Body of pancreas (tissue), 4 donors: ENCODE results near the gene SSU72. TPM values are rescaled to one million over a fixed set of nuclear protein-coding genes. Genes with fewer than 3 reads are reported as not detected.
"Not testable (repeated sequence)": the region's sequence is repeated elsewhere in the genome, so short reads cannot be mapped to it uniquely, and the experiment has no call there.

Experiments used
- ATAC-seq: fragments of 150-250 bp; one replicate; pipeline ENCODE4 v1.9.1; 2016
- DNase-seq, 4 donors: peaks; one replicate each; pipeline ENCODE4 v3.0.0-alpha.2; 2019
- H3K27ac ChIP-seq, 4 donors: fragments of 200-600 bp; sonication (generic); 1 replicate in 3 of 4; 2 replicates in 1 of 4; pipeline versions ENCODE4 v1.5.1 to v1.6.1; 2016 to 2019; ENCODE audit warnings: mild to moderate bottlenecking in 1 of 4, mixed read lengths in 1 of 4, moderate library complexity in 1 of 4
- H3K27me3 ChIP-seq, 2 donors: fragments of 200-600 bp; sonication (generic); one replicate each; pipeline ENCODE4 v1.6.0; 2016; ENCODE audit warnings: mild to moderate bottlenecking in 1 of 2
- H3K36me3 ChIP-seq, 2 donors: fragments of 200-600 bp; sonication (generic); replicated peaks in 1 of 2; 2 replicates each; pipeline ENCODE4 v1.5.1; 2016; ENCODE audit warnings: low read depth in 2 of 2; ENCODE audit not compliant: insufficient read depth in 1 of 2
- H3K4me1 ChIP-seq: fragments of 200-600 bp; sonication (generic); one replicate; pipeline ENCODE4 v1.6.0; 2016
- H3K4me3 ChIP-seq, 2 donors: fragments of 200-600 bp; sonication (generic); 1 replicate in 1 of 2; 2 replicates in 1 of 2; pipeline ENCODE4 v1.5.1; 2016 to 2019
- H3K9me3 ChIP-seq, 3 donors: fragments of 200-600 bp; sonication (generic); 1 replicate in 2 of 3; 2 replicates in 1 of 3; pipeline ENCODE4 v1.5.1; 2016
- CTCF ChIP-seq, 7 experiments: fragments of 450-650 bp in 4 of 7; fragments of 200-600 bp in 3 of 7; sonication (generic) in 3 of 7; IDR thresholded peaks; one replicate each; pipeline ENCODE4 v1.5.1; 2016 to 2019; ENCODE audit warnings: antibody characterized with exemption in 7 of 7
- POLR2A ChIP-seq, 3 donors: fragments of 450-650 bp; IDR thresholded peaks; one replicate each; pipeline ENCODE4 v1.6.1; 2016; ENCODE audit warnings: antibody characterized with exemption in 3 of 3, mild to moderate bottlenecking in 2 of 3
- WGBS, 2 donors: methylation state at CpG; one replicate each; pipeline ENCODE4 v1.1.5; 2017; 5-methylcytosine and 5-hydroxymethylcytosine counted together
- intact Hi-C: fragments of 100-400 bp; cut with DNase I; formaldehyde crosslinking; loops from one replicate; pipeline ENCODE4 v1.15.1; 2023
- total RNA-seq, 2 donors: library from RNA; depleted of rRNA; stranded (reverse); fragments of >200 nt; gene quantifications; one replicate each; pipeline ENCODE4 v1.1.0, GENCODE V29; 2016

Gene SSU72
- total RNA-seq, 2 donors from 2014 or later, result 82.1 to 113 TPM

GRCh38 chr1:1507305-1507704, 67.4 kb downstream of the SSU72 start:
- H3K9me3 ChIP-seq, result no peaks in the 10 kb centered on the region
- 90 to 92% methylated on average over 4 of the region's 4 CpGs for WGBS, 2 donors
- DNase-seq, result no peak
- ATAC-seq, result no peak
- H3K27ac ChIP-seq, result no peak overlapping the region
- intact Hi-C loops, result no loop called here
- no peaks in the 10 kb centered on the region for H3K27me3 ChIP-seq
- H3K4me1 ChIP-seq, result peaks cover 24% of the 10 kb centered on the region
- TF ChIP-seq CTCF (IDR thresholded peaks at IDR 0.05), result no peak
- no peak for TF ChIP-seq POLR2A (IDR thresholded peaks at IDR 0.05)
- H3K36me3 ChIP-seq, result no peaks in the 10 kb centered on the region
- no peak overlapping the region for H3K4me3 ChIP-seq

DNA sequence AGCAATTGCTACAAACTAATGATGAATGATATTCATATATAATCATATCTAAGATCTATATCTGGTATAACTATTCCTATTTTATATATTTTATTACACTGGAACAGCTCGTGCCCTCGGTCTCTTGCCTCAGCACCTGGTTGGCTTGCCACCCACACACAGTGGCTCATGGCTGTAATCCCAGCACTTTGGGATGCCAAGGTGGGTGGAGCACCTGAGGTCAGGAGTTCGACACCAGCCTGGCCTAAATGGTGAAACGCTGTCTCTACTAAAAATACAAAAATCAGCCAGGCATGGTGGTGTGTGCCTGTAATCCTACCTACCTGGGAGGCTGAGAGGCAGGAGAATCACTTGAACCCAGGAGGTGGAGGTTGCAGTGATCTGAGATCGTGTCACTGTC, 68.9 kb downstream of the SSU72 start:
- H3K27me3 ChIP-seq, H3K4me3 ChIP-seq, ATAC-seq, DNase-seq, H3K9me3 ChIP-seq, H3K36me3 ChIP-seq, intact Hi-C loops: not testable (repeated sequence)
- 57 to 59% methylated on average over 5 of the region's 5 CpGs for WGBS, 2 donors
- Histone ChIP-seq H3K27ac (peak overlapping the region in 3 of 4 donors; percentile 71 to 82 (median 81)), H3K4me1 (peaks cover 19% of the 10 kb centered on the region)

DNA sequence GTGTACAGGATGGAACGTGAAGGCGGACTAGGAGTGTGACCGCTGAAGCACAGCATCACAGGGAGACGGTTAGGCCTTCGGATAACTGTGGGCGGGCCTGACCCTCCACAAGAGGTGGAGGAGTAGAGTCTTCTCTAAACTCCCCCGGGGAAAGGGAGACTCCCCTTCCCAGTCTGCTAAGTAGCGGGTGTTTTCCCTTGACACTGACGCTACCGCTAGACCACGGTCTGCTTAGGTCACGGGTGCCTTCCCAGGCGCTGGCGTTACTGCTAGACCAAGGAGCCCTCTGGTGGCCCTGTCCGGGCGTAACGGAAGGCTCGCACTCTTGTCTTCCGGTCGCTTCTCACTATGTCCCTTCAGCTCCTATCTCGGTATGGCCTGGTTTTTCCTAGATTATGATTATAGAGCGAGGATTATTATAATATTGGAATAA, 69.3 kb downstream of the SSU72 start:
- Histone ChIP-seq H3K4me1 (peaks cover 15% of the 10 kb centered on the region), H3K27ac (peak overlapping the region; percentile 62 to 82 (median 76))
- ATAC-seq, result peak; percentile 73
- TF ChIP-seq CTCF (IDR thresholded peaks at IDR 0.05), result peak in 6 of 7 experiments; percentile 12 to 63 (median 46)
- H3K27me3 ChIP-seq, intact Hi-C loops, H3K4me3 ChIP-seq, H3K36me3 ChIP-seq, H3K9me3 ChIP-seq: not testable (repeated sequence)
- peak; percentile 57 to 72 (median 68) for DNase-seq
- WGBS, 2 donors, result 3 to 5% methylated on average over 8 to 12 of the region's 22 CpGs

DNA sequence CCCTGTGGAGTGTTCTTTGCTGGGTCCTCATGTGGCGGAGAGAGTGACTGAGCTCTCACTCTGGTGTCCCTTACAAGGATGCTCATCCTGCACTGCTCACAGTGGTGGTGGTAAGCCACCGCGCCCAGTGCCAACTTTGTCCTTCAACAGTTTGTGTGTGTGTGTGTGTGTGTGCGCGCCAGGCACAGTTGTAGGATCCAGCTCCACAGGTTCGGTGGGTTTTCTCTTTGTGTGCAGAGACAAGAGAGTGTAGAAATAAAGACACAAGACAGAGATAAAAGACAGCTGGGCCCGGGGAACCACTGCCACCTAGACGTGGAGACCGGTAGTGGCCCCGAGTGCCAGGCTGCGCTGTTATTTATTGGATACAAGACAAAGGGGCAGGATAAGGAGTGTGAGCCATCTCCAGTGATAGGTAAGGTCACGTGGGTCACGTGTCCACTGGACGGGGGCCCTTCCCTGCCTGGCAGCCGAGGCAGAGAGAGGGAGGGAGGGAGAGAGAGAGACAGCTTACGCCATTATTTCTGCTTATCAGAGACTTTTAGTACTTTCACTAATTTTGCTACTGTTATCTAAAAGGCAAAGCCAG, 69.8 kb downstream of the SSU72 start:
- H3K4me3 ChIP-seq, intact Hi-C loops, H3K36me3 ChIP-seq, H3K9me3 ChIP-seq, H3K27me3 ChIP-seq: not testable (repeated sequence)
- Histone ChIP-seq H3K27ac (peak overlapping the region; percentile 62 to 82 (median 76)), H3K4me1 (peaks cover 15% of the 10 kb centered on the region)
- peak; percentile 71 to 78 (median 76) for DNase-seq
- ATAC-seq, result peak; percentile 70
- 12 to 18% methylated on average over 14 to 16 of the region's 16 CpGs for WGBS, 2 donors
- TF ChIP-seq POLR2A (IDR thresholded peaks at IDR 0.05), result peak in 2 of 3 donors; percentile 36 to 44
- peak; percentile 47 to 92 (median 74) for TF ChIP-seq CTCF (IDR thresholded peaks at IDR 0.05)

DNA sequence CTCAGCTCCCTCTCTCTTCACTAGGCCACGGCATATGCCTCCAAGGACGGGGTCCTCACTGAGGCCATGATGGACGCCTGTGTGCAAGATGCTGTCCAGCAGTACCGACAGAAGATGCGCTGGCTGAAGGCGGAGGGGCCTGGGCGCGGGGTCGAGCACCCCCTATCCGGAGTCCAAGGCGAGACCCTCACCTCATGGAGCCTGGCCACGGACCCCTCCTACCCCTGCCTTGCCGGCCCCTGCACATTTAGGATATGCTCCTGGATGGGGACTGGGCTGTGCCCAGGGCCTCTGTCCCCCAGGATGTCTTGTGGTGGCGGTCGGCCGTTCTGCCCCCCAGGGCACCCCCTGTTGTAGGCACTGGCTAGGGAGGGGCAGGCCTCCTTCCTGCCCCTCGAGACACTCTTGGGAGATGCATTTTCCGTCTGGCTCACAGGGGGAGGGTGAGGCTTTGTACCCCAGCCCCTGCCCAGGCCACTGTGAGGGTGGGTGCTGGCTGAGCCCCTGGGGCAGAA, 79.1 kb downstream of the SSU72 start:
- peak; percentile 23 for ATAC-seq
- H3K4me1 ChIP-seq, H3K36me3 ChIP-seq, H3K9me3 ChIP-seq, H3K4me3 ChIP-seq, DNase-seq, H3K27ac ChIP-seq, H3K27me3 ChIP-seq: not testable (repeated sequence)
- intact Hi-C loops, result loop anchor here (10.0 kb wide), 1 partner anchor 101 kb away; the partner anchor contains the start of gene CCNL2
- WGBS, 2 donors, result 92 to 93% methylated on average over 6 to 15 of the region's 18 CpGs

DNA sequence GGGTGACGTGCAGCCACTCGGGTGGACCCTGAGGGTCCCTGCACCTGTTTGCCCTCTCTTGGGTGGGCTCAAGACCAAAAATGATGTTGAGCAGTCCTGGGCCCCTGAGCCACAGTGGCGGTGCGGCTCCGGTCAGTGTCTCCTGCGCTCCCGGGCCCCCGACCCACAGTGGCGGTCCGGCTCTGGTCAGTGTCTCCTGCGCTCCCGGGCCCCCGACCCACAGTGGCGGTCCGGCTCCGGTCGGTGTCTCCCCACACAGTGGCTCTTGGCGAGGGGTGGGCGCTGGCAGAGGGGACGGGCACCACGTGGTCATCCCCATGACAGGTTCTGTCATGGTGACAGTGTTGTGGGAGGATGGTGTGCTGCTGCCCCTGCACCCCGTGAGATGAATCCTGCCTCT, 80.4 kb downstream of the SSU72 start:
- DNase-seq, H3K27ac ChIP-seq, H3K9me3 ChIP-seq, H3K27me3 ChIP-seq, ATAC-seq, H3K36me3 ChIP-seq, H3K4me1 ChIP-seq, H3K4me3 ChIP-seq: not testable (repeated sequence)
- intact Hi-C loops, result loop anchor here (10.0 kb wide), 1 partner anchor 100 kb away; the partner anchor contains the start of gene CCNL2
- 91 to 100% methylated on average over 5 to 18 of the region's 22 CpGs for WGBS, 2 donors

Other genes starting within 250 kb of the SSU72 start
- gene TAS1R3, start 243.6 kb downstream of the SSU72 start, total RNA-seq, result under 1 TPM in 1 of 2 donors, not detected in 1; 0.26 TPM
- 10 to 100 TPM; 58.1 to 84.4 TPM for gene DVL1, start 225.4 kb downstream of the SSU72 start, total RNA-seq
- gene MXRA8, start 216.3 kb downstream of the SSU72 start, total RNA-seq, result 10 to 100 TPM; 23.3 to 48.5 TPM
- 10 to 100 TPM; 79.4 to 93.7 TPM for gene AURKAIP1, start 199.7 kb downstream of the SSU72 start, total RNA-seq
- 100 to 1,000 TPM; 225 to 246 TPM for gene CCNL2, start 175.5 kb downstream of the SSU72 start, total RNA-seq
- 10 to 100 TPM; 72.8 to 85.9 TPM for gene MRPL20, start 167.6 kb downstream of the SSU72 start, total RNA-seq
- gene ANKRD65, start 153.6 kb downstream of the SSU72 start, total RNA-seq, result 10 to 100 TPM; 11.2 to 15.5 TPM
- 10 to 100 TPM; 47.1 to 55.5 TPM for gene VWA1, start 139.2 kb downstream of the SSU72 start, total RNA-seq
- 1 to 10 TPM; 1.6 to 2.3 TPM for gene ATAD3C, start 125.2 kb downstream of the SSU72 start, total RNA-seq
- gene ATAD3B, start 103.1 kb downstream of the SSU72 start, total RNA-seq, result 10 to 100 TPM; 16.6 to 37.2 TPM
- 10 to 100 TPM; 15.8 to 20.8 TPM for gene ATAD3A, start 62.7 kb downstream of the SSU72 start, total RNA-seq
- 1 to 10 TPM; 1.0 to 3.6 TPM for gene TMEM240, start 34.2 kb downstream of the SSU72 start, total RNA-seq
- gene FNDC10, start 25.3 kb upstream of the SSU72 start, total RNA-seq, result 1 to 10 TPM; 1.3 to 2.3 TPM
- gene MIB2, start 40.6 kb upstream of the SSU72 start, total RNA-seq, result 100 to 1,000 TPM in 1 of 2 donors, 10 to 100 TPM in 1; 57.6 to 101 TPM
- 1 to 10 TPM in 1 of 2 donors, under 1 TPM in 1; 0.99 to 1.8 TPM for gene MMP23B, start 57.3 kb upstream of the SSU72 start, total RNA-seq
- gene CDK11B, start 84.1 kb upstream of the SSU72 start, total RNA-seq, result 10 to 100 TPM; 14.5 to 45.5 TPM
- gene SLC35E2B, start 117.9 kb upstream of the SSU72 start, total RNA-seq, result 10 to 100 TPM; 30.6 to 56.7 TPM
- 10 to 100 TPM; 35.8 to 38.9 TPM for gene CDK11A, start 149.5 kb upstream of the SSU72 start, total RNA-seq
- gene NADK, start 203.6 kb upstream of the SSU72 start, total RNA-seq, result 10 to 100 TPM; 51.7 to 56.3 TPM